ENCODE results near the gene USP47.

DNA sequence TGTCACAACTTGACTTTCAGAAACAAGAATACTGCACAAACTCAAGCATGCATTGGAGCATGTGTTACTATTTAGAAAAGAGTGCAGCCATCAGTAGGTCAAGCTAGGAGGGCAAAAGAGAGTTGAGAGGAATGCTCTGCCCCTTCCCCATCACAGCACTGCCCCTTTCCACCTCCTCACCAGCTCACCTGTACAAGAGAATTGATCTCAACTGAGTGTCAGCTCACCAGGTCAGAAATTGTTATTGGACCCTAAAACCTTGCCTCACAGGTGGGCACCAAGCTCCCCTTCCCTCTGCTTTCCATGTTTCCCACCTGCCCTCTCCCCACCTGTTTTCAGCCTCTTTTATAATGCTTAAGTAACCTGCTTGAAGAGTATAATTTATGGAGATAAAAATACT, 117.8 kb downstream of the USP47 start:
- TF ChIP-seq, protein P1, sequence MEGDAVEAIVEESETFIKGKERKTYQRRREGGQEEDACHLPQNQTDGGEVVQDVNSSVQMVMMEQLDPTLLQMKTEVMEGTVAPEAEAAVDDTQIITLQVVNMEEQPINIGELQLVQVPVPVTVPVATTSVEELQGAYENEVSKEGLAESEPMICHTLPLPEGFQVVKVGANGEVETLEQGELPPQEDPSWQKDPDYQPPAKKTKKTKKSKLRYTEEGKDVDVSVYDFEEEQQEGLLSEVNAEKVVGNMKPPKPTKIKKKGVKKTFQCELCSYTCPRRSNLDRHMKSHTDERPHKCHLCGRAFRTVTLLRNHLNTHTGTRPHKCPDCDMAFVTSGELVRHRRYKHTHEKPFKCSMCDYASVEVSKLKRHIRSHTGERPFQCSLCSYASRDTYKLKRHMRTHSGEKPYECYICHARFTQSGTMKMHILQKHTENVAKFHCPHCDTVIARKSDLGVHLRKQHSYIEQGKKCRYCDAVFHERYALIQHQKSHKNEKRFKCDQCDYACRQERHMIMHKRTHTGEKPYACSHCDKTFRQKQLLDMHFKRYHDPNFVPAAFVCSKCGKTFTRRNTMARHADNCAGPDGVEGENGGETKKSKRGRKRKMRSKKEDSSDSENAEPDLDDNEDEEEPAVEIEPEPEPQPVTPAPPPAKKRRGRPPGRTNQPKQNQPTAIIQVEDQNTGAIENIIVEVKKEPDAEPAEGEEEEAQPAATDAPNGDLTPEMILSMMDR (conservative IDR thresholded peaks at IDR 0.05; ENCODE audit: low read depth, low read length), result no peak
- no peak for TF ChIP-seq EZH2 (IDR thresholded peaks at IDR 0.05; ENCODE audit: borderline replicate concordance, low read depth, low read length, poor library complexity, severe bottlenecking)
